GM12878 (cell line): ENCODE results near the gene PLAC1. TPM values are rescaled to one million over a fixed set of nuclear protein-coding genes. Genes with fewer than 3 reads are reported as not detected.

Source experiments
- ATAC-seq: fragments of 200-7000 bp; cut with Tn5 transposase; 3 replicates; pipeline ENCODE4 v1.9.1; 2020; ENCODE audit warnings: mild to moderate bottlenecking, moderate library complexity
- BruUV-seq: library from RNA; stranded (reverse); fragments of 400-500 nt; replicated peaks from 2 replicates; lab custom pipeline; 2021; lab: Mats Ljungman, UMichigan
- CTCF ChIA-PET: fragments of 300-600 bp; sonication (Branson Sonifier 250); formaldehyde crosslinking; extraction: SDS; loops from one replicate; lab custom pipeline; 2021; ENCODE audit warnings: inconsistent platforms; lab: Yijun Ruan, JAX
- POLR2A ChIA-PET: fragments of 350-600 bp; formaldehyde crosslinking; extraction: SDS; loops from one replicate; lab custom pipeline; 2021; ENCODE audit warnings: inconsistent platforms; lab: Charles Lee
- RAD21 ChIA-PET: fragments of 300-600 bp; sonication (Branson Sonifier 250); formaldehyde crosslinking; loops from one replicate; lab custom pipeline; 2023; ENCODE audit warnings: antibody characterized with exemption; ENCODE audit not compliant: unreplicated experiment; lab: Charles Lee
- SMC1A ChIA-PET: fragments of 300-600 bp; sonication (Branson Sonifier 250); formaldehyde crosslinking; loops from one replicate; lab custom pipeline; 2023; ENCODE audit not compliant: unreplicated experiment, uncharacterized antibody; lab: Charles Lee
- DNase-seq: peaks from one replicate; pipeline ENCODE4 v3.0.0-alpha.2; 2011; ENCODE audit warnings: low read depth, low spot score
- FAIRE-seq: peaks from 3 replicates; lab custom pipeline; 2011; peaks lifted over from hg19 to GRCh38; lab: Jason Lieb, UNC
- H2AFZ ChIP-seq: 2 replicates; pipeline ENCODE4 v1.6.0; 2011; ENCODE audit warnings: low read depth, low read length, control low read depth; ENCODE audit not compliant: control insufficient read depth
- H3K27ac ChIP-seq: 2 replicates; pipeline ENCODE4 v1.5.1; 2011; ENCODE audit warnings: control low read depth; ENCODE audit not compliant: control insufficient read depth, insufficient read depth
- H3K27me3 ChIP-seq, 2 experiments: replicated peaks in 1 of 2; 2 replicates each; pipeline versions ENCODE4 v1.6.0 to v1.6.1; 2011; ENCODE audit warnings: low read length in 1 of 2; ENCODE audit not compliant: control insufficient read depth in 2 of 2, insufficient read depth in 2 of 2
- H3K36me3 ChIP-seq, 2 experiments: 2 replicates each; pipeline ENCODE4 v1.5.1; 2011; ENCODE audit warnings: low read length in 1 of 2; ENCODE audit not compliant: control insufficient read depth in 2 of 2, insufficient read depth in 2 of 2
- H3K4me1 ChIP-seq: 2 replicates; pipeline ENCODE4 v1.6.1; 2011; ENCODE audit warnings: mild to moderate bottlenecking, low read length, moderate library complexity, mixed read lengths; ENCODE audit not compliant: control insufficient read depth, insufficient read depth
- H3K4me2 ChIP-seq: 2 replicates; pipeline ENCODE4 v1.6.0; 2011; ENCODE audit warnings: control low read depth; ENCODE audit not compliant: control insufficient read depth, insufficient read depth
- H3K4me3 ChIP-seq: fragments of 200-600 bp; sonication (generic); 2 replicates; pipeline ENCODE4 v1.5.1; 2016
- H3K79me2 ChIP-seq: 2 replicates; pipeline ENCODE4 v1.6.0; 2011; ENCODE audit warnings: low read length; ENCODE audit not compliant: control insufficient read depth, insufficient read depth
- H3K9ac ChIP-seq: 2 replicates; pipeline ENCODE4 v1.8.0; 2011; ENCODE audit warnings: low read length, control low read depth, mixed read lengths; ENCODE audit not compliant: control insufficient read depth, insufficient read depth
- H3K9me3 ChIP-seq: replicated peaks from 3 replicates; pipeline ENCODE4 v1.5.1; 2011; ENCODE audit warnings: mild to moderate bottlenecking, low read length; ENCODE audit not compliant: control insufficient read depth, insufficient read depth
- H4K20me1 ChIP-seq: 2 replicates; pipeline ENCODE4 v1.6.0; 2011; ENCODE audit not compliant: control insufficient read depth, insufficient read depth
- BCL3 ChIP-seq: IDR thresholded peaks from 2 replicates; pipeline ENCODE4 v1.6.1; 2011; ENCODE audit warnings: borderline replicate concordance, low read depth, mild to moderate bottlenecking, moderate library complexity, low read length; ENCODE audit not compliant: insufficient read depth, poor library complexity, severe bottlenecking
- BCLAF1 ChIP-seq: fragments of 450-650 bp; IDR thresholded peaks from 2 replicates; pipeline ENCODE4 v1.6.1; 2017; ENCODE audit warnings: antibody characterized with exemption, mild to moderate bottlenecking, moderate library complexity
- BMI1 ChIP-seq: fragments of 450-650 bp; IDR thresholded peaks from 2 replicates; pipeline ENCODE4 v1.6.1; 2016; ENCODE audit warnings: mild to moderate bottlenecking, moderate library complexity, borderline replicate concordance
- MLLT1 ChIP-seq: fragments of 450-650 bp; IDR thresholded peaks from 2 replicates; pipeline ENCODE4 v1.6.1; 2016; ENCODE audit warnings: mild to moderate bottlenecking
- NKRF ChIP-seq: fragments of 450-650 bp; conservative IDR thresholded peaks from 2 replicates; pipeline ENCODE4 v1.6.1; 2017; ENCODE audit warnings: mild to moderate bottlenecking, moderate library complexity
- SIN3A ChIP-seq: IDR thresholded peaks from 2 replicates; pipeline ENCODE4 v1.6.1; 2012; ENCODE audit warnings: low read depth, low read length, improper control_type of control experiment
- YY1 ChIP-seq: IDR thresholded peaks from 2 replicates; pipeline ENCODE4 v1.6.1; 2011; ENCODE audit warnings: low read depth, mild to moderate bottlenecking, low read length
- WGBS: methylation state at CpG from one replicate; pipeline ENCODE4 v1.1.6; 2016; ENCODE audit warnings: low lambda C conversion rate; ENCODE audit not compliant: insufficient replicate concordance, insufficient coverage; ENCODE audit errors: missing lambda C conversion rate; 5-methylcytosine and 5-hydroxymethylcytosine counted together
- in situ Hi-C: fragments of 300-500 bp; cut with MboI; formaldehyde crosslinking; loops from 9 replicates; pipeline ENCODE4 v1.14.3; 2018; ENCODE audit warnings: mixed read lengths
- intact Hi-C: fragments of 100-400 bp; cut with micrococcal nuclease; formaldehyde crosslinking; loops from one replicate; pipeline ENCODE4 v1.14.2; 2022; ENCODE audit not compliant: unreplicated experiment
- polyA plus RNA-seq, 11 experiments: library from polyadenylated mRNA; depleted of rRNA in 4 of 11; unstranded in 6 of 11; stranded (reverse) in 5 of 11; fragments of >200 nt; fragmentation: Nextera tagmentation in 4 of 11; fragmentation: Illumina TruSeq in 1 of 11; extraction: Ambion mirVana in 4 of 11; extraction: Trizol in 1 of 11; gene quantifications; 1 replicate in 1 of 11; 2 replicates in 10 of 11; pipeline versions ENCODE4 v1.2.1 to v1.2.3, GENCODE V29; 2011 to 2016; ENCODE audit warnings: inconsistent platforms in 2 of 11, missing spikeins in 2 of 11, low read depth in 1 of 11
- total RNA-seq, 4 experiments: library from RNA; depleted of rRNA in 3 of 4; stranded (reverse); fragments of >200 nt in 3 of 4; fragmentation: Illumina TruSeq in 1 of 4; extraction: Trizol in 1 of 4; gene quantifications; 2 replicates each; pipeline versions ENCODE4 v1.2.1 to v1.2.3, GENCODE V29; 2013 to 2021
- TF ChIP-seq, protein P1 (sequence below): fragments of 450-650 bp; IDR thresholded peaks from 2 replicates; pipeline ENCODE4 v1.6.1; 2016; ENCODE audit warnings: mild to moderate bottlenecking, moderate library complexity, borderline replicate concordance

The PLAC1 gene
- total and polyA plus RNA-seq, 10 of the 15 experiments (the other 5 are each of a cell fraction or from before 2014, with no cell fraction given), result 0.05 to 0.42 (median 0.17) TPM; not detected in 5

DNA sequence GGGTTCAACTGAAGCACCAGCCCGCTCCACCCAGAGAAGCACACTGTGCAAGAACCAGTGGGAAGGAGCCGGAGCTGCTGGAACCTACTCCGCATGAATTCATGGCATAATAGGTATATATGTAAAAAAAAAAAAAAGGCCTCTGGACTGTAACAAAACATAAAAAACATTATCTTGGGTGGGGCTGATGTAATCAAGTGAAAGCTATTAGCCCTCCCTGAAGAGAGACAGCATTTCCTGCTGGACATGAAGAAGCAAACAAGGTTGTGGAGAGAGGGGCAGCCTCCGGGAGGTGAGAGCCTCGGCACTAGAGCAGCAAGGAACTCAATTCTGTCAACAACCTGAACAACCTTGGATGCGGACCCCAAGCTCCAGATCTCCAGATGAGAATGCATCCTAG is 50.7 kb downstream of the PLAC1 start (continued):
- TF ChIP-seq, protein P1, sequence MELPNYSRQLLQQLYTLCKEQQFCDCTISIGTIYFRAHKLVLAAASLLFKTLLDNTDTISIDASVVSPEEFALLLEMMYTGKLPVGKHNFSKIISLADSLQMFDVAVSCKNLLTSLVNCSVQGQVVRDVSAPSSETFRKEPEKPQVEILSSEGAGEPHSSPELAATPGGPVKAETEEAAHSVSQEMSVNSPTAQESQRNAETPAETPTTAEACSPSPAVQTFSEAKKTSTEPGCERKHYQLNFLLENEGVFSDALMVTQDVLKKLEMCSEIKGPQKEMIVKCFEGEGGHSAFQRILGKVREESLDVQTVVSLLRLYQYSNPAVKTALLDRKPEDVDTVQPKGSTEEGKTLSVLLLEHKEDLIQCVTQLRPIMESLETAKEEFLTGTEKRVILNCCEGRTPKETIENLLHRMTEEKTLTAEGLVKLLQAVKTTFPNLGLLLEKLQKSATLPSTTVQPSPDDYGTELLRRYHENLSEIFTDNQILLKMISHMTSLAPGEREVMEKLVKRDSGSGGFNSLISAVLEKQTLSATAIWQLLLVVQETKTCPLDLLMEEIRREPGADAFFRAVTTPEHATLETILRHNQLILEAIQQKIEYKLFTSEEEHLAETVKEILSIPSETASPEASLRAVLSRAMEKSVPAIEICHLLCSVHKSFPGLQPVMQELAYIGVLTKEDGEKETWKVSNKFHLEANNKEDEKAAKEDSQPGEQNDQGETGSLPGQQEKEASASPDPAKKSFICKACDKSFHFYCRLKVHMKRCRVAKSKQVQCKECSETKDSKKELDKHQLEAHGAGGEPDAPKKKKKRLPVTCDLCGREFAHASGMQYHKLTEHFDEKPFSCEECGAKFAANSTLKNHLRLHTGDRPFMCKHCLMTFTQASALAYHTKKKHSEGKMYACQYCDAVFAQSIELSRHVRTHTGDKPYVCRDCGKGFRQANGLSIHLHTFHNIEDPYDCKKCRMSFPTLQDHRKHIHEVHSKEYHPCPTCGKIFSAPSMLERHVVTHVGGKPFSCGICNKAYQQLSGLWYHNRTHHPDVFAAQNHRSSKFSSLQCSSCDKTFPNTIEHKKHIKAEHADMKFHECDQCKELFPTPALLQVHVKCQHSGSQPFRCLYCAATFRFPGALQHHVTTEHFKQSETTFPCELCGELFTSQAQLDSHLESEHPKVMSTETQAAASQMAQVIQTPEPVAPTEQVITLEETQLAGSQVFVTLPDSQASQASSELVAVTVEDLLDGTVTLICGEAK, result no peak
- TF ChIP-seq BCL3, result no peak

DNA sequence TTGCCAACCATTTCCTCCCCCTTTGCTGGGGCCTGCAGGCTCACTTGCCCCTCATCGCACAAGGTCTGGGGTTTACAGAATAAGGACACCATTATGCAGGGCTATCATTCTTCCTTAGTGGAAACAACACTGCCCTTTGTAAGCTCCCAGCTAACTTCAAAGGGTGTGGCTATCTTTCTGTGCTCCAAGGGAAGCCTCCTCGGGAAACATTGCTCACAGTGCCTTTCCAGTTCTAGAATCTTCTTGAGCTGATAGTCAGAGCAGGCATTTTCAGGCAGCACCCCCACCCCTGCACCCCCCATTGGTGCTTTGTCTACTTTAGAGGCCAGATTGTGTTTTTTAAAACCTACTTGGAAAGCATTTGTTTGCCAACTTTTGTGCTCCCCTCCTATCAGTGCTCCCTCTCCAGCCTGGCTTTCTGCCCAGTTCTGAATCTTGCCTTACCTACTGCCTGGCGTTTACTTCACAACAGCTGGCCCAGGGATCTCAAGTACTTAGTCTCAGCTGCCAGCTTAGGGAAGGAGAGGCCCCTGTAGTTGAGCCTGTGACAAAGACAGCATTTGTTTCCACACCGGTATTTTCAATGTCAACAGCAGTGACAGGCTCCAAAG is 53.5 kb downstream of the PLAC1 start:
- no TSS peak for BruUV-seq
- Histone ChIP-seq H3K27ac (no peak overlapping the region), H3K36me3 (no peaks in the 10 kb centered on the region), H3K4me1 (no peaks in the 10 kb centered on the region), H3K9me3 (no peaks in the 10 kb centered on the region), H3K4me3 (no peak overlapping the region), H3K9ac (no peak overlapping the region), H2AFZ (no peak overlapping the region), H3K27me3 (no peaks in the 10 kb centered on the region), H4K20me1 (no peaks in the 10 kb centered on the region), H3K79me2 (no peaks in the 10 kb centered on the region), H3K4me2 (no peak overlapping the region)
- ChIA-PET CTCF (no interaction called here), RAD21 (no interaction called here), POLR2A (interaction anchor here (0.5 kb wide), 1 partner anchor 30 kb away, joined by 3 read pairs; no protein-coding TSS in a partner anchor), SMC1A (interaction anchor here (0.6 kb wide), 1 partner anchor 34 kb away, joined by 3 read pairs; no protein-coding TSS in a partner anchor)
- intact Hi-C loops (no loop called here), in situ Hi-C loops (no loop called here)
- ATAC-seq (no peak), DNase-seq (no peak), FAIRE-seq (no peak)
- 25% methylated on average over 4 of the region's 4 CpGs for WGBS
- TF ChIP-seq SIN3A (no peak), MLLT1 (no peak), BCLAF1 (no peak), NKRF (no peak), BMI1 (no peak), YY1 (no peak)
